ENCODE measurements around the gene ATP5F1E. TPM values are rescaled to one million over a fixed set of nuclear protein-coding genes. Genes with fewer than 3 reads are reported as not detected.
"Not testable (repeated sequence)": the region's sequence is repeated elsewhere in the genome, so short reads cannot be mapped to it uniquely, and the experiment has no call there.

Gene ATP5F1E
- total RNA-seq, 1 donor from 2014 or later, result 59.7 TPM

DNA sequence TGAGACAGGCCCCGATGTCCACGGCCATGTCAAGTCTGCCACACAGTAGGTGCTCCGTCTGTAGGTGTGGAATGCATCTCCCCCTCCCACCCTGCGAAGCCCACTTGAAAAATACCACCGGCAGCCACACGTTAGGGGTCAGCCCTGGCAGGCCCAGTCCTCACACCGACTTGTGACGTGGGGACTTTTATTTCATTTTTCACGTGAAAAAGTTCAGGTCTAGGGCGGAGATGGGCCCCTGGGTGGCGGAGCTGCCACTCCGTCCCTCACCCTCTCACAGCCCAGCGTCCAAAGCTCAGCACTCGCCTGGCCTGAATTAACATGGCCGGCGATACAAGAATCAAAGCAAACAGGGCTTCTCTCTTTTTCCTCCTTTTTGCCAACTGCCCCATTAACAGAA, 16.7 kb downstream of the ATP5F1E start:
- Histone ChIP-seq H3K4me1 (peaks cover 10% of the 10 kb centered on the region), H3K27ac (no peak overlapping the region), H3K27me3 (no peaks in the 10 kb centered on the region), H3K9me3 (no peaks in the 10 kb centered on the region), H3K36me3 (no peaks in the 10 kb centered on the region), H3K4me3 (no peak overlapping the region)
- TF ChIP-seq, protein P1, sequence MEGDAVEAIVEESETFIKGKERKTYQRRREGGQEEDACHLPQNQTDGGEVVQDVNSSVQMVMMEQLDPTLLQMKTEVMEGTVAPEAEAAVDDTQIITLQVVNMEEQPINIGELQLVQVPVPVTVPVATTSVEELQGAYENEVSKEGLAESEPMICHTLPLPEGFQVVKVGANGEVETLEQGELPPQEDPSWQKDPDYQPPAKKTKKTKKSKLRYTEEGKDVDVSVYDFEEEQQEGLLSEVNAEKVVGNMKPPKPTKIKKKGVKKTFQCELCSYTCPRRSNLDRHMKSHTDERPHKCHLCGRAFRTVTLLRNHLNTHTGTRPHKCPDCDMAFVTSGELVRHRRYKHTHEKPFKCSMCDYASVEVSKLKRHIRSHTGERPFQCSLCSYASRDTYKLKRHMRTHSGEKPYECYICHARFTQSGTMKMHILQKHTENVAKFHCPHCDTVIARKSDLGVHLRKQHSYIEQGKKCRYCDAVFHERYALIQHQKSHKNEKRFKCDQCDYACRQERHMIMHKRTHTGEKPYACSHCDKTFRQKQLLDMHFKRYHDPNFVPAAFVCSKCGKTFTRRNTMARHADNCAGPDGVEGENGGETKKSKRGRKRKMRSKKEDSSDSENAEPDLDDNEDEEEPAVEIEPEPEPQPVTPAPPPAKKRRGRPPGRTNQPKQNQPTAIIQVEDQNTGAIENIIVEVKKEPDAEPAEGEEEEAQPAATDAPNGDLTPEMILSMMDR (IDR thresholded peaks at IDR 0.05), result no peak
- intact Hi-C loops (cut with DNase I), result no loop called here
- no peak for ATAC-seq
- DNase-seq, result no peak

DNA sequence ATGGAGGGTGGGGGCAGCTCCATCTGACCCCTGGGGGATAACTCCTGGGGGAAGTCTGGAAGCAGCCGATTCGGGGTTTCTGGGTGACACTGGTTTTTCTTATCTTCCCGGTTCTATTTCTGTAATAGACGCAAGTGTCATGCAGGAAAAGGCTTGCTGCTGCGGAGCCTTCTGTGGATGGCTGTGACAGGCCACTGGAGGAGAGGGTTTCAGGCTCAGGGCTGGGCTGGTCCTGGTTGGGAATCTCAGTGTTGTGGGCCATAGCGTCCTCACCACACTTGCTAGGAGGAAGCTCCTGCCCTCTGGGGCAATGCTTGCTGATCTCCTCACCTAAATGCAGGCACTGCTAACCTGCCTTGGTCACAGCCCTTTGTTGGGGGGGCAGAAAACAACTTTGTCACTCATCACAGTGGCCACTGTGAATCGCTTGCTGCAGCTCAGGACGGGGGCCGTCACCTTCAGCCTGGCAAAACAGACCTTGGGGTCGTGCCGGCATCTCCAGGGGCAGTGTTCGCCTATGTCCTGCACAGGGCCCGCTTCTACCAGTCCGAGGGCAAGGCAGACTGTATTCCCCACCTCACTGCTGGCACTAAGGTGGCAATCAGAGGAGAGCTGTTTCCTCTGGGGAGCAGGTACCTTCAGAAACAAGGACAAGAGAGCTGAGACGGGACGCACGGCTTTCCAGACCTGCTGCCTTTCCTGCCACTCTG, 17.3 kb downstream of the ATP5F1E start:
- TF ChIP-seq, protein P1 (IDR thresholded peaks at IDR 0.05), result no peak
- no peak for ATAC-seq

DNA sequence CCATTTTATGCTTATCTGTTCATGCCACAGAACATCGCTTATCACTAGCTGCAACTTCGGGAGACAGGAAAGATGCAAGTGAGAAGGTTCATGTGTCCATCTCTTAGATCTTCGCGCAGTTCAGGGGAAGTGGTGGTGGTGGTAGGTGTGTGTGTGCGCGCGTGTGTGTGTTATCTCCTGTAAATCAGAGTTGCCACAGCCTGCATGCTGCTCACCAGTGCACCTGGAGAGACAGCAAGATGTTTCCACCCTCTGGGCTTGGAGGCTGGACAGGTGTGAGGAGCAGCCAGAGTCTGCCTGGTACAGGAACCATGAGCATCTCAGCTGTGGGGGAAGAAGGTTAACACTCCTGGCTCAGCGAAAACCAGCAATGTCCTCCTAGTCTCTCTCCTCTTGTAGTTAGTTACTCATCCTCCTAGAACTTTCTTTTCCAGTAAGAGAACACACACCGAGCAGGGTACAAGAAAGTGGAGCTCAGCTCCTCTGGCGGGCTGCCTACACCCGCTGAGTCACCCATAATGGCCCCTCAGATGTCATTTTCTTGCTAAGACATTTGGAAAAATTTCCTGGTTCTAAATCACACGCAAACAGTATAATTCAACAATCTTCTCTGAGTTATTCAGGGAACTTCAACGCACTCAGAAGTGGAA, 18.1 kb downstream of the ATP5F1E start:
- TF ChIP-seq, protein P1 (IDR thresholded peaks at IDR 0.05), result no peak
- H3K27ac ChIP-seq, result no peak overlapping the region
- ATAC-seq, result no peak
- peaks cover 15% of the 10 kb centered on the region for H3K4me1 ChIP-seq
- intact Hi-C loops (cut with DNase I), result no loop called here
- H3K36me3 ChIP-seq, result no peaks in the 10 kb centered on the region
- no peaks in the 10 kb centered on the region for H3K9me3 ChIP-seq
- H3K27me3 ChIP-seq, result no peaks in the 10 kb centered on the region
- DNase-seq, result no peak
- H3K4me3 ChIP-seq, result no peak overlapping the region

More for the DNA sequence above, 17.3 kb downstream of the ATP5F1E start:
- DNase-seq, result no peak
- Histone ChIP-seq H3K36me3 (no peaks in the 10 kb centered on the region), H3K27me3 (no peaks in the 10 kb centered on the region), H3K4me1 (peaks cover 15% of the 10 kb centered on the region), H3K4me3 (no peak overlapping the region), H3K9me3 (no peaks in the 10 kb centered on the region), H3K27ac (no peak overlapping the region)
- intact Hi-C loops (cut with DNase I), result no loop called here

DNA sequence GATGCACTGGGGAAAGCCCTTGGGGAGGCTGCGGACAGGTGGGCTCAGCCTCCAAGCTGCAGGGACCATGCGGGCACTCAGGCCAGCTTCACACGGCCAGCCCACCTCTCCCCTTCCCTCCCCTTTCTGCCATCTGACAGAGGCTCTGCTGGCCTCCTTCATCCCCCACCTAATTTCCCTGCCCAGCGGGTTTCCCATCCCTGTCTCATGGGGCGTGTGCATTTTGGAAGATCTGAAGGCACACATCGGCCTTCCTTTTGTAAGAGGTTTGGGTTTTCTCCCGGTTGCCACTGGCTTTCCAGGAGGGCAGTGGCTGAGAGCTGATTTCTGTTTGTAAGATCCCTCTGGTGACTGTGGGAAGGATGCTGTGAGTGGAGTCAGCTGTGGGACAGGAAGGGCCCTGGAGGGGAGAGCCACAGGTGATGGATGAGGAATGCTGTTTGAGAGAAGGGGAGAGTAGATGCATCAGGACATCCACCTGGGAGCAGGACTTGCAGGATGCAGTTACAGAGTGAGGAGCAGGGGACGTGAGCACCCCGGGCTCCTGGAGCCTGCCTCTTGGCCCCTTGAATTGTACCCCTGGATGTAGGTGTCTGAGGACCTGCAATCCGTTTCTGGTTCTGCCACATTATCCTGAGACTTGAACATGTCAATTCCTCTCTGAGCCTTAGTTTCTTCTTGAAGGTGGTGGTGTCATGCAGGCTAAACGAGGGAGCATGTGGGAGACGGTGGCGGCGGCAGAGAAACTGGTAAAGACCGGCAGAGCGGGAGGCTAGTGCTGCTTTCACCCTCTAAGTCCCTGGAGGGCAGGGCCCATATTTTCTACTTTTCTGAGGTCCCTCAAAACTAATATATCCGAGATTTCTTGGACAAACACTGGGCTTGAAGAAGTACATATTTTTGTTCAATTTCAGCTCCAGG, 18.8 kb downstream of the ATP5F1E start:
- no peaks in the 10 kb centered on the region for H3K36me3 ChIP-seq
- ATAC-seq (no peak), DNase-seq (no peak)
- H3K27ac ChIP-seq, result no peak overlapping the region
- H3K9me3 ChIP-seq, result no peaks in the 10 kb centered on the region
- H3K27me3 ChIP-seq, result no peaks in the 10 kb centered on the region
- TF ChIP-seq, protein P1 (IDR thresholded peaks at IDR 0.05), result no peak
- no peak overlapping the region for H3K4me3 ChIP-seq
- peaks cover 15% of the 10 kb centered on the region for H3K4me1 ChIP-seq
- intact Hi-C loops (cut with DNase I), result no loop called here

DNA sequence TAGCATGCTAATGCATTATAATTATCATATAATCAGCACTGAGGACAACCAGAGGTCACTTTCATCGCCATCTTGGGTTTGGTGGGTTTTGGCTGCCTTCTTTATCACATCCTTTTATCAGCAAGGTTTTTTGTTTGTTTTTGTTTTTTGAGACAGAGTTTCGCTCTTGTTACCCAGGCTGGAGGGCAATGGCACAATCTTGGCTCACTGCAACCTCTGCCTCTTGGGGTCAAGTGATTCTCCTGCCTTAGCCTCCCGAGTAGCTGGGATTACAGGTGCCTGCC, 20.3 kb downstream of the ATP5F1E start:
- H3K27ac ChIP-seq, result peak overlapping the region; percentile 53
- H3K4me1 ChIP-seq, result peaks cover 19% of the 10 kb centered on the region
- H3K9me3 ChIP-seq; H3K27me3 ChIP-seq; intact Hi-C loops (cut with DNase I); DNase-seq; ATAC-seq; H3K4me3 ChIP-seq; H3K36me3 ChIP-seq: not testable (repeated sequence)

All from upper lobe of right lung (tissue), 1 donor.